ENCODE results near the gene NANOS3.

DNA sequence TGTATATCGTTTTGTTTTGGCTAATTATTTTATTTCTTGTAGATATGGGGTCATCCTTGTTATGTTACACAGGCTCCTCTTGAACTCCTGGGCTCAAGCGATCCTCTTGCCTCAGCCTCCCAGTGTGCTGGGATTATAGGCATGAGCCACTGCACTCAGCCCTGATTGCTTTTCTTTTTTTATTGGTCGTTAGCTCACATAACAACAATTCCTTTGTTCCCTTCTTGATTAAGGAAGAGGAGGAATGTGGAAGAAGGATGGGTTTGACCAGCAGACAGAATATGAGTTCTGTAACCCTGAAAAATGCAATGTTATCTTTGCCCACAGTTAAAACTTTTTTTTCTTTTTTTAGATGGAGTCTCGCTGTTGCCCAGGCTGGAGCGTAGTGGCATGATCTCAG, 17.6 kb downstream of the NANOS3 start:
- no peak for TF ChIP-seq SUZ12 (IDR thresholded peaks at IDR 0.05; ENCODE audit: extremely low read depth, insufficient read depth, insufficient read length)
- TF ChIP-seq YY1 (IDR thresholded peaks at IDR 0.05; ENCODE audit: insufficient read depth, insufficient read length) = no peak
- no peak for TF ChIP-seq ZNF274 (IDR thresholded peaks at IDR 0.05; ENCODE audit: low read depth, low read length)

Data from NT2/D1 (cell line).